Muscle of leg (tissue), 11 donors: Measurements from ENCODE around the gene FASTK. TPM values are rescaled to one million over a fixed set of nuclear protein-coding genes. Genes with fewer than 3 reads are reported as not detected.

Experiments used
- DNase-seq: peaks from one replicate; pipeline ENCODE4 v3.0.0; 2013
- H3K27ac ChIP-seq: one replicate; pipeline ENCODE4 v1.5.1; 2013; ENCODE audit warnings: mild to moderate bottlenecking, low read length, control low read depth
- H3K27me3 ChIP-seq: one replicate; pipeline ENCODE4 v1.6.1; 2013; ENCODE audit warnings: low read length; ENCODE audit not compliant: control insufficient read depth, insufficient read depth
- H3K36me3 ChIP-seq: one replicate; pipeline ENCODE4 v1.6.1; 2013; ENCODE audit warnings: low read length; ENCODE audit not compliant: control insufficient read depth, insufficient read depth
- H3K4me1 ChIP-seq: one replicate; pipeline ENCODE4 v1.6.1; 2013; ENCODE audit warnings: low read length; ENCODE audit not compliant: control insufficient read depth, insufficient read depth
- H3K4me3 ChIP-seq: one replicate; pipeline ENCODE4 v1.5.1; 2013; ENCODE audit warnings: low read length, control low read depth
- H3K9me3 ChIP-seq: replicated peaks from 2 replicates; pipeline ENCODE4 v1.6.1; 2013; ENCODE audit warnings: low read depth, low read length; ENCODE audit not compliant: control insufficient read depth
- WGBS: methylation state at CpG from one replicate; pipeline ENCODE4 v1.1.5; 2013; ENCODE audit warnings: missing lambda C conversion rate; ENCODE audit not compliant: insufficient coverage; 5-methylcytosine and 5-hydroxymethylcytosine counted together
- polyA plus RNA-seq, 8 donors: library from polyadenylated mRNA; unstranded; fragments of 120-200 nt; gene quantifications; one replicate each; pipeline versions ENCODE4 v1.2.1 to v1.2.3, GENCODE V29; 2013; ENCODE audit warnings: inconsistent platforms in 1 of 8, low replicate concordance in 1 of 8; ENCODE audit not compliant: insufficient read length in 8 of 8, insufficient read depth in 1 of 8
- total RNA-seq: library from RNA; stranded (reverse); fragments of 120-200 nt; gene quantifications from one replicate; pipeline ENCODE4 v1.2.4, GENCODE V29; 2013

FASTK gene
- total and polyA plus RNA-seq, 9 donors: 65.2 to 90.1 (median 81.2) TPM

- DNase-seq: no peak
- no CpG with 5 or more reads among the region's 6 CpGs for WGBS
- Histone ChIP-seq H3K27me3 (no peaks in the 10 kb centered on the region), H3K9me3 (no peaks in the 10 kb centered on the region), H3K4me3 (no peak overlapping the region), H3K4me1 (peaks cover 33% of the 10 kb centered on the region), H3K36me3 (peaks cover 62% of the 10 kb centered on the region), H3K27ac (no peak overlapping the region)
These were observed 15.6 kb downstream of the FASTK start for GRCh38 chr7:151064993-151065392.

- Histone ChIP-seq H3K36me3 (peaks cover 56% of the 10 kb centered on the region), H3K9me3 (no peaks in the 10 kb centered on the region), H3K27me3 (no peaks in the 10 kb centered on the region), H3K27ac (no peak overlapping the region), H3K4me1 (peaks cover 33% of the 10 kb centered on the region), H3K4me3 (no peak overlapping the region)
- DNase-seq: no peak
- 92% methylated on average over 5 of the region's 18 CpGs for WGBS
These were observed 16.2 kb downstream of the FASTK start for GRCh38 chr7:151064454-151064853.

GRCh38 chr7:151063212-151063561 lies 17.4 kb downstream of the FASTK start:
- 20% methylated on average over 6 of the region's 11 CpGs for WGBS
- DNase-seq: peak; percentile 67
- Histone ChIP-seq H3K27ac (peak overlapping the region; percentile 21), H3K4me3 (no peak overlapping the region), H3K9me3 (no peaks in the 10 kb centered on the region), H3K4me1 (peaks cover 44% of the 10 kb centered on the region), H3K36me3 (peaks cover 49% of the 10 kb centered on the region), H3K27me3 (no peaks in the 10 kb centered on the region)

GRCh38 chr7:151062399-151063211 lies 18.0 kb downstream of the FASTK start:
- Histone ChIP-seq H3K4me3 (no peak overlapping the region), H3K36me3 (peaks cover 43% of the 10 kb centered on the region), H3K27ac (peak overlapping the region; percentile 45), H3K9me3 (no peaks in the 10 kb centered on the region), H3K4me1 (peaks cover 44% of the 10 kb centered on the region), H3K27me3 (no peaks in the 10 kb centered on the region)
- 22% methylated on average over 18 of the region's 43 CpGs for WGBS
- DNase-seq: no peak

- Histone ChIP-seq H3K4me1 (peaks cover 49% of the 10 kb centered on the region), H3K4me3 (no peak overlapping the region), H3K27ac (no peak overlapping the region), H3K36me3 (peaks cover 39% of the 10 kb centered on the region), H3K9me3 (no peaks in the 10 kb centered on the region), H3K27me3 (no peaks in the 10 kb centered on the region)
- WGBS: 67% methylated on average over 7 of the region's 11 CpGs
- DNase-seq: no peak
These were observed 18.6 kb downstream of the FASTK start for GRCh38 chr7:151062111-151062398.

- 40% methylated on average over 26 of the region's 33 CpGs for WGBS
- Histone ChIP-seq H3K27me3 (no peaks in the 10 kb centered on the region), H3K36me3 (peaks cover 34% of the 10 kb centered on the region), H3K9me3 (no peaks in the 10 kb centered on the region), H3K27ac (no peak overlapping the region), H3K4me3 (no peak overlapping the region), H3K4me1 (peaks cover 55% of the 10 kb centered on the region)
- DNase-seq: no peak
These were observed 19.1 kb downstream of the FASTK start for GRCh38 chr7:151061213-151062110.

GRCh38 chr7:151060416-151061212 lies 20.0 kb downstream of the FASTK start:
- 41% methylated on average over 5 of the region's 21 CpGs for WGBS
- peaks cover 28% of the 10 kb centered on the region for H3K36me3 ChIP-seq
- H3K9me3 ChIP-seq: no peaks in the 10 kb centered on the region
- no peak for DNase-seq
- peak overlapping the region; percentile 75 for H3K27ac ChIP-seq
- no peaks in the 10 kb centered on the region for H3K27me3 ChIP-seq
- H3K4me1 ChIP-seq: peaks cover 57% of the 10 kb centered on the region
- peak overlapping the region; percentile 84 for H3K4me3 ChIP-seq

GRCh38 chr7:151060113-151060415 lies 20.5 kb downstream of the FASTK start:
- Histone ChIP-seq H3K36me3 (peaks cover 22% of the 10 kb centered on the region), H3K9me3 (no peaks in the 10 kb centered on the region), H3K27ac (peak overlapping the region; percentile 75), H3K4me3 (peak overlapping the region; percentile 84), H3K4me1 (peaks cover 57% of the 10 kb centered on the region), H3K27me3 (no peaks in the 10 kb centered on the region)
- no peak for DNase-seq
- 1% methylated on average over 10 of the region's 17 CpGs for WGBS

GRCh38 chr7:151059367-151060112 lies 21.1 kb downstream of the FASTK start, which contains the start of gene SLC4A2:
Gene SLC4A2, plus strand, starts transcription at chr7:151059589. Its CDS starts 2,399 bp downstream, at chr7:151061988.
- Histone ChIP-seq H3K27ac (peak within 1 kb of the TSS; percentile 100), H3K27me3 (no peaks in the 10 kb centered on the region), H3K4me1 (peaks cover 57% of the 10 kb centered on the region), H3K36me3 (peaks cover 17% of the 10 kb centered on the region), H3K9me3 (no peaks in the 10 kb centered on the region), H3K4me3 (peak within 1 kb of the TSS; percentile 84)
- under 1% methylated on average over 65 of the region's 75 CpGs for WGBS
- DNase-seq: peak; percentile 94
